HepG2 (cell line): ENCODE measurements around the gene NOTCH3. TPM values are rescaled to one million over a fixed set of nuclear protein-coding genes. Genes with fewer than 3 reads are reported as not detected.

Source experiments
- ATAC-seq: fragments of 200-7000 bp; cut with Tn5 transposase; 3 replicates; pipeline ENCODE4 v1.9.1; 2020; ENCODE audit warnings: mild to moderate bottlenecking, moderate library complexity
- BruUV-seq: library from RNA; stranded (reverse); fragments of 400-500 nt; replicated peaks from 2 replicates; lab custom pipeline; 2021; lab: Mats Ljungman, UMichigan
- CTCF ChIA-PET: fragments of 300-600 bp; formaldehyde crosslinking; extraction: SDS; loops from one replicate; lab custom pipeline; 2021; ENCODE audit warnings: low total read pairs, inconsistent platforms, low intra/inter-chr PET ratio; lab: Yijun Ruan, JAX
- POLR2A ChIA-PET: fragments of 350-600 bp; sonication (Branson Sonifier 250); formaldehyde crosslinking; loops from one replicate; lab custom pipeline; 2020; ENCODE audit warnings: antibody characterized with exemption, inconsistent platforms; lab: Yijun Ruan, JAX
- DNase-seq: peaks from one replicate; pipeline ENCODE4 v3.0.0-alpha.2; 2015; ENCODE audit warnings: low spot score
- FAIRE-seq: peaks from 3 replicates; lab custom pipeline; 2011; peaks lifted over from hg19 to GRCh38; lab: Jason Lieb, UNC
- H2AFZ ChIP-seq: one replicate; pipeline ENCODE4 v1.6.1; 2011; ENCODE audit warnings: low read length, inconsistent platforms
- H3K27ac ChIP-seq: fragments of 300-600 bp; 3 replicates; pipeline ENCODE4 v1.8.0; 2011; ENCODE audit warnings: mixed run types, mild to moderate bottlenecking, mixed read lengths, low read length, inconsistent platforms; ENCODE audit not compliant: insufficient read depth; ENCODE audit errors: extremely low read length
- H3K27me3 ChIP-seq, 2 experiments: fragments of 200-600 bp in 1 of 2; 2 replicates in 1 of 2; 3 replicates in 1 of 2; pipeline versions ENCODE4 v1.6.0 to v1.8.0; 2011; ENCODE audit warnings: low read length in 2 of 2, mild to moderate bottlenecking in 2 of 2, moderate library complexity in 2 of 2, inconsistent platforms in 1 of 2; ENCODE audit not compliant: insufficient read depth in 2 of 2, control insufficient read depth in 1 of 2
- H3K36me3 ChIP-seq, 2 experiments: fragments of 200-600 bp in 1 of 2; replicated peaks in 1 of 2; 2 replicates in 1 of 2; 3 replicates in 1 of 2; pipeline versions ENCODE4 v1.5.1 to v1.8.0; 2011; ENCODE audit warnings: low read length in 2 of 2, inconsistent platforms in 1 of 2; ENCODE audit not compliant: insufficient read depth in 2 of 2, control insufficient read depth in 1 of 2
- H3K4me1 ChIP-seq: 2 replicates; pipeline ENCODE4 v1.5.1; 2012; ENCODE audit warnings: low read length, inconsistent platforms; ENCODE audit not compliant: insufficient read depth
- H3K4me2 ChIP-seq: 2 replicates; pipeline ENCODE4 v1.6.0; 2011; ENCODE audit warnings: low read depth, low read length, inconsistent platforms
- H3K4me3 ChIP-seq, 3 experiments: fragments of 200-600 bp in 1 of 3; sonication (generic), shearing (Covaris generic) in 1 of 3; replicated peaks in 1 of 3; 2 replicates each; pipeline ENCODE4 v1.5.1; 2011 to 2016; ENCODE audit warnings: low read length in 3 of 3, inconsistent platforms in 2 of 3, low read depth in 2 of 3, mild to moderate bottlenecking in 2 of 3, control low read depth in 1 of 3, mixed read lengths in 1 of 3; ENCODE audit not compliant: insufficient read depth in 1 of 3
- H3K79me2 ChIP-seq: one replicate; pipeline ENCODE4 v1.6.1; 2011; ENCODE audit warnings: low read length, inconsistent platforms; ENCODE audit not compliant: insufficient read depth
- H3K9ac ChIP-seq: 2 replicates; pipeline ENCODE4 v1.6.0; 2011; ENCODE audit warnings: mild to moderate bottlenecking, low read depth, low read length, inconsistent platforms; ENCODE audit not compliant: insufficient read depth
- H3K9me3 ChIP-seq: 2 replicates; pipeline ENCODE4 v1.5.1; 2012; ENCODE audit warnings: mild to moderate bottlenecking, low read length
- H4K20me1 ChIP-seq: 2 replicates; pipeline ENCODE4 v1.6.0; 2011; ENCODE audit warnings: inconsistent platforms, mild to moderate bottlenecking, low read length, moderate library complexity; ENCODE audit not compliant: insufficient read depth
- AGO2 ChIP-seq: fragments of 200-400 bp; formaldehyde crosslinking; optimal IDR thresholded peaks from 2 replicates; pipeline ENCODE3; 2017; ENCODE audit warnings: mild to moderate bottlenecking, low read depth, low read length, moderate library complexity
- POLR2G ChIP-seq: fragments of 200-400 bp; formaldehyde crosslinking; IDR thresholded peaks from 2 replicates; pipeline ENCODE4 v1.6.1; 2018; ENCODE audit warnings: mild to moderate bottlenecking, low read depth, low read length, moderate library complexity
- TEAD3 ChIP-seq: optimal IDR thresholded peaks from 2 replicates; pipeline ENCODE3; 2016; ENCODE audit warnings: borderline replicate concordance
- ZBTB33 ChIP-seq: sonication (generic); formaldehyde crosslinking; IDR thresholded peaks from 2 replicates; pipeline ENCODE4 v1.4.0; 2020; ENCODE audit warnings: missing genetic modification reagents
- WGBS: methylation state at CpG from one replicate; pipeline ENCODE4 v1.1.6; 2017; ENCODE audit warnings: low lambda C conversion rate; 5-methylcytosine and 5-hydroxymethylcytosine counted together
- in situ Hi-C: cut with HindIII; loops from 2 replicates; pipeline ENCODE4 v1.10.0; 2017; ENCODE audit warnings: low pct_unique_long_range_greater_than_20kb; ENCODE audit not compliant: extremely low pct_ligation_motif_present
- intact Hi-C: fragments of 100-400 bp; cut with micrococcal nuclease; formaldehyde crosslinking; loops from one replicate; pipeline ENCODE4 v1.10.0; 2022; ENCODE audit not compliant: unreplicated experiment
- polyA plus RNA-seq, 8 experiments: library from polyadenylated mRNA; depleted of rRNA in 3 of 8; stranded (reverse) in 7 of 8; unstranded in 1 of 8; fragments of >200 nt; fragmentation: Illumina TruSeq in 4 of 8; extraction: Trizol in 4 of 8; gene quantifications; 2 replicates each; pipeline versions ENCODE4 v1.2.1 to v1.2.3, GENCODE V29; 2011 to 2016; ENCODE audit warnings: low read depth in 4 of 8, missing spikeins in 1 of 8, mixed read lengths in 1 of 8; ENCODE audit not compliant: insufficient read depth in 1 of 8
- total RNA-seq, 5 experiments: library from RNA; depleted of rRNA; stranded (reverse); fragments of >200 nt; fragmentation: Illumina TruSeq; extraction: Trizol; gene quantifications; 2 replicates each; pipeline ENCODE4 v1.2.3, GENCODE V29; 2016; ENCODE audit warnings: low read depth in 1 of 5
- TF ChIP-seq, protein P1 (sequence below): sonication (generic); formaldehyde crosslinking; IDR thresholded peaks from 2 replicates; pipeline ENCODE4 v1.5.1; 2020; ENCODE audit warnings: missing genetic modification reagents, mild to moderate bottlenecking, borderline replicate concordance
- TF ChIP-seq, protein P2 (sequence below): sonication (generic); formaldehyde crosslinking; conservative IDR thresholded peaks from 2 replicates; pipeline ENCODE4 v1.4.0; 2020; ENCODE audit warnings: missing genetic modification reagents

Gene NOTCH3
- total and polyA plus RNA-seq, 2 of the 13 experiments (the other 11 are each of a cell fraction or from before 2014, with no cell fraction given) = 0.09 to 0.28 TPM

- intact Hi-C loops = no loop called here
Observed at GRCh38 chr19:15237759-15238638, 37.2 kb upstream of the NOTCH3 start.

More at GRCh38 chr19:15237759-15238638, 37.2 kb upstream of the NOTCH3 start:
- Histone ChIP-seq H3K27ac (no peak overlapping the region), H3K9ac (no peak overlapping the region), H4K20me1 (no peaks in the 10 kb centered on the region), H2AFZ (no peak overlapping the region), H3K4me3 (no peak overlapping the region), H3K4me2 (no peak overlapping the region), H3K79me2 (no peaks in the 10 kb centered on the region), H3K9me3 (no peaks in the 10 kb centered on the region), H3K4me1 (no peaks in the 10 kb centered on the region), H3K27me3 (no peaks in the 10 kb centered on the region), H3K36me3 (peaks cover 36 to 58% of the 10 kb centered on the region in 2 experiments)
- TF ChIP-seq TEAD3 (CRISPR knock-in tag) (no peak), ZBTB33 (CRISPR knock-in tag) (peak; percentile 90), POLR2G (0 out of 2 replicates have a peak, but pooled peaks have one; percentile 10), AGO2 (peak; percentile 52)
- TF ChIP-seq, protein P1, sequence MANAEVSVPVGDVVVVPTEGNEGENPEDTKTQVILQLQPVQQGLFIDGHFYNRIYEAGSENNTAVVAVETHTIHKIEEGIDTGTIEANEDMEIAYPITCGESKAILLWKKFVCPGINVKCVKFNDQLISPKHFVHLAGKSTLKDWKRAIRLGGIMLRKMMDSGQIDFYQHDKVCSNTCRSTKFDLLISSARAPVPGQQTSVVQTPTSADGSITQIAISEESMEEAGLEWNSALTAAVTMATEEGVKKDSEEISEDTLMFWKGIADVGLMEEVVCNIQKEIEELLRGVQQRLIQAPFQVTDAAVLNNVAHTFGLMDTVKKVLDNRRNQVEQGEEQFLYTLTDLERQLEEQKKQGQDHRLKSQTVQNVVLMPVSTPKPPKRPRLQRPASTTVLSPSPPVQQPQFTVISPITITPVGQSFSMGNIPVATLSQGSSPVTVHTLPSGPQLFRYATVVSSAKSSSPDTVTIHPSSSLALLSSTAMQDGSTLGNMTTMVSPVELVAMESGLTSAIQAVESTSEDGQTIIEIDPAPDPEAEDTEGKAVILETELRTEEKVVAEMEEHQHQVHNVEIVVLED (CRISPR knock-in tag) = no peak
- TF ChIP-seq, protein P2, sequence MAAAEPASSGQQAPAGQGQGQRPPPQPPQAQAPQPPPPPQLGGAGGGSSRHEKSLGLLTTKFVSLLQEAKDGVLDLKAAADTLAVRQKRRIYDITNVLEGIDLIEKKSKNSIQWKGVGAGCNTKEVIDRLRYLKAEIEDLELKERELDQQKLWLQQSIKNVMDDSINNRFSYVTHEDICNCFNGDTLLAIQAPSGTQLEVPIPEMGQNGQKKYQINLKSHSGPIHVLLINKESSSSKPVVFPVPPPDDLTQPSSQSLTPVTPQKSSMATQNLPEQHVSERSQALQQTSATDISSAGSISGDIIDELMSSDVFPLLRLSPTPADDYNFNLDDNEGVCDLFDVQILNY = no peak
- WGBS = 98% methylated on average over 23 of the region's 42 CpGs
- no TSS peak for BruUV-seq
- FAIRE-seq = no peak
- peak; percentile 9 for ATAC-seq
- ChIA-PET CTCF (no interaction called here), POLR2A (no interaction called here)
- in situ Hi-C loops = no loop called here
- no peak for DNase-seq
